Duodenal mucosa (tissue), 2 donors: ENCODE data around the gene FAM181A.

Experiments used
- H3K27ac ChIP-seq: one replicate; pipeline ENCODE4 v1.7.0; 2013; ENCODE audit warnings: low read depth, low read length
- H3K27me3 ChIP-seq, 2 donors: one replicate each; pipeline ENCODE4 v1.7.0; 2013; ENCODE audit warnings: low read length in 2 of 2, control low read depth in 1 of 2; ENCODE audit not compliant: insufficient read depth in 2 of 2, control insufficient read depth in 1 of 2
- H3K36me3 ChIP-seq, 2 donors: one replicate each; pipeline ENCODE4 v1.7.0; 2013; ENCODE audit warnings: low read length in 2 of 2, control low read depth in 1 of 2; ENCODE audit not compliant: insufficient read depth in 2 of 2, control insufficient read depth in 1 of 2
- H3K4me1 ChIP-seq, 2 donors: one replicate each; pipeline ENCODE4 v1.7.0; 2013; ENCODE audit warnings: low read length in 2 of 2, control low read depth in 1 of 2; ENCODE audit not compliant: insufficient read depth in 2 of 2, control insufficient read depth in 1 of 2
- H3K4me3 ChIP-seq, 2 donors: one replicate each; pipeline ENCODE4 v1.7.0; 2013; ENCODE audit warnings: low read length in 2 of 2, low read depth in 1 of 2
- H3K9ac ChIP-seq, 2 donors: one replicate each; pipeline ENCODE4 v1.7.0; 2013; ENCODE audit warnings: low read length in 2 of 2, low read depth in 1 of 2
- H3K9me3 ChIP-seq, 2 donors: one replicate each; pipeline ENCODE4 v1.7.0; 2013; ENCODE audit warnings: low read length in 2 of 2, control low read depth in 1 of 2; ENCODE audit not compliant: control insufficient read depth in 1 of 2

The FAM181A gene

DNA sequence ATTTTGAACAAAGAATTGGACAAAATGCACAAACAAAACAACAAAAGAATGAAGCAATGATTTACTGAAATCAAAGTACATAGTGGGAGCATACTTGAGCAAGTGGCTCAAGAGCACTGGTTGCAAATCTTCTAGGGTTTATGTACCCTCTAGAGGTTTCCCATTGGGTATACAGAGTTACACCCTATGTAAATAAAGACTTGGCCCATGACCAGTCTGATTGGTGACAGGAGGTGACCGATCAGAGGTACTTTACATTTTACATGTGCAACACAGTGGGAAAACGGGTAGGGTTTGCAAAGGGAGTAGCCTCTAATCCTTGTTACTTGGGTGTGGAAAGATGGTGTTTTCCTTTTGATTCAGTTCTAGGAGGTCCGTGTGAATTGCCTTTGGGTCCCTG, 10.6 kb upstream of the FAM181A start:
- Histone ChIP-seq H3K4me1 (no peaks in the 10 kb centered on the region), H3K9me3 (peaks cover 0 to 6% of the 10 kb centered on the region in 2 donors), H3K27ac (no peak overlapping the region), H3K36me3 (no peaks in the 10 kb centered on the region), H3K27me3 (peaks cover 0 to 4% of the 10 kb centered on the region in 2 donors), H3K4me3 (no peak overlapping the region), H3K9ac (no peak overlapping the region)

DNA sequence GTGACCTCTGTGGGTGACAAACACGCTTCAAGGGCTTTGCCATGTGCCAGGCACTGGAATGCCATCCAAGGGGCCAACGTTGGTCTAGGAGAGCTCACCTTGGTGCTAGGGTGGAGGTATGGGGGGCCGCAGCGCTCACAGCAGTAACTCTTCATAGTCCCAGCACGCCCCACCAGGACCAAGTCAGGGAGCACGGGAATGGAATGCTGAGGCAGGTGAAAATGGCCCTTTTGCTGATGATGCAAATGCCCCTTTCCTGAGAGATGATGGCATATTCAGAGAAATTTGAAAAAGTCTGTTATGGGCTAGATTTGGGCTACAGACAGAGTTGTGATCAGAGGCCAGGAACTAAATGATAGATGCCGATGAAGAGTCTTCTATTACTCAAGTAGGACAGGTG, 10.0 kb upstream of the FAM181A start:
- Histone ChIP-seq H3K36me3 (no peaks in the 10 kb centered on the region), H3K9me3 (peaks cover 0 to 6% of the 10 kb centered on the region in 2 donors), H3K9ac (no peak overlapping the region), H3K27me3 (peaks cover 0 to 4% of the 10 kb centered on the region in 2 donors), H3K4me3 (no peak overlapping the region), H3K4me1 (no peaks in the 10 kb centered on the region), H3K27ac (no peak overlapping the region)

GRCh38 chr14:93921001-93921806, 5.9 kb upstream of the FAM181A start:
- no peaks in the 10 kb centered on the region for H3K4me1 ChIP-seq

DNA sequence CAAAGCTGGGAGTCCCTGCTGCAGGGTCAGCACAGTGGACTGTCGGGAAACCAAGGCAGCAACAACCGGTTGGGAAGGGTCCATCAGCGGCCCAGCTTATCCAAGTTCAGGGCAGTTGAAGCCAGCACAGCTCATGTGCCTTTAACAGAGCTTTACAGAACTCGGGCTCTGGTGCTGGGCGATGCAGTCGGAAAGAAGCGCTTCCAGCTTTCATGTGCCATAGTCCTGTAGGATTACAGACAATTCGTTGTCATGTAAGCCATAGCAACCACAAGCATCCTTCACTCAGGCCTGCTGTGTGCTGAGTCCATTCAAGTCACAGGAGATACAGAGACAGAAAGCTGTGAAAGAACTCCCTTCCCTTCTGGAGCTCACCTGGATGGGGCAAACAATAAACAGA, 3.5 kb upstream of the FAM181A start:
- Histone ChIP-seq H3K9ac (no peak overlapping the region), H3K27me3 (no peaks in the 10 kb centered on the region), H3K36me3 (no peaks in the 10 kb centered on the region), H3K27ac (no peak overlapping the region), H3K4me1 (no peaks in the 10 kb centered on the region), H3K4me3 (no peak overlapping the region), H3K9me3 (no peaks in the 10 kb centered on the region)

More at GRCh38 chr14:93921001-93921806, 5.9 kb upstream of the FAM181A start:
- Histone ChIP-seq H3K36me3 (no peaks in the 10 kb centered on the region), H3K27me3 (peaks cover 0 to 4% of the 10 kb centered on the region in 2 donors), H3K27ac (no peak overlapping the region), H3K9ac (no peak overlapping the region), H3K9me3 (no peaks in the 10 kb centered on the region), H3K4me3 (no peak overlapping the region)

DNA sequence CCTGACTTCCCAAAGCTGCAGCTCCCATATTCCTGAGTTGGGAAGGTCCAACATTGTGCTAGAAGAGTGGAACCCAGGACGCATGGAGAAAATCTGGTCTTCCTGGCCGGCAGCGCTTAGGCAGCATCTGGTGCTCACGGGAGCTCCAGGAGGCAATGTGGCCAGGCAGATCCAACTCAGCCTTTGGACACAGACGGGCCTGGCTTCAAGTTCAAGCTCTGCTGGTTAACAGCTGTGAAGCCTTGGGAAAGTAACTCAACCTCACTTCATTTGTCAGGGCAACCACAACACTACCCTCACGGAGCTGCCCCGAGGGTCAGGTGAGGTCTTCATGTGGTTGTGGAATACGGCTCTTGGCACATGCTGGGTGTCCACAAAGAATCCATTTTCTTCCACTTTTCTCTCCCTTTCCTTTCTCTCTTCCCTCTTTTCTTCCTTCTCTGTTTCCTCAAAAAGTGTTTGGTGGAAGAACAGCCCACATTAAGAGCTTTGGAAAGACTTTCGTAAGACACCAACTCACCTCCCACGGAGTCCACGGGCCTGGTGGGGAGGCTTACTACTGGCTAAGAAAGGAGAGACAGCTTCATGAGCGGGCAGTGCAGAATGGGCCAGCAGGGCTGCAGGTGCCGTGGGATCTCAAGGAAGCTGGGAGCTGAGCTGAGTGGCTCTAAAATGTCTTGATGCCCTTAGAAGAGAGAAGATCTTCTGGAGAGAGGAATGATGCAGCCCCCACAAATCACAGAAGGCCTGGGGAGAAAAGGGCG, 2.4 kb upstream of the FAM181A start:
- no peak overlapping the region for H3K4me3 ChIP-seq
- H3K27me3 ChIP-seq: no peaks in the 10 kb centered on the region
- no peaks in the 10 kb centered on the region for H3K9me3 ChIP-seq
- H3K4me1 ChIP-seq: no peaks in the 10 kb centered on the region
- no peaks in the 10 kb centered on the region for H3K36me3 ChIP-seq
- H3K27ac ChIP-seq: no peak overlapping the region
- H3K9ac ChIP-seq: no peak overlapping the region

DNA sequence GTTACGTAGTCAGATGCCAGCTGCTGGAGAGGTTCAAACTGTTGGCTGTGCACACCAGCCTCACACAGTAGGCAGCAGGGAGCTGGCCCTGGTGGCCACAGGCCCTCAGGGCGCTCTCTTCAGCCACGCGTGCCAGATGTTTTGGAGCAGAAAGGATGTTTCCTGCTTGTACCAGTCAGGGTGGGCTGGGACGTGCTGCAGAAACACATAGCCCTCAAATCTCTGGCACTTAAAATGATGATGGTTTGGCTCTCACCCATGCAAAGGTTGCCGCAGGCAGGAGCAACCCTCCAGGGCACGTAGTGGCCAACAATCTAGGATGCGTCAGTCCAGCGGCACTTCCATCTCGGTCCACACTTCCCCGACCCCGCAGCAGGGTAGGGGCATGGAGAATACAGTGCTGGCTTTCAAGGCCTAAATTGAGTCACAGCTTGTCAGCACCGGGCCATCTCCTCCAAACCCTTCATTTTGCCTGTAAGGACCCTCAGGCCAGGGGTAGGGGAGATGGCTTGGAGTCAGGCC, 1.7 kb upstream of the FAM181A start:
- no peak overlapping the region for H3K27ac ChIP-seq
- no peaks in the 10 kb centered on the region for H3K9me3 ChIP-seq
- no peak overlapping the region for H3K9ac ChIP-seq
- no peaks in the 10 kb centered on the region for H3K36me3 ChIP-seq
- no peaks in the 10 kb centered on the region for H3K4me1 ChIP-seq
- H3K4me3 ChIP-seq: no peak overlapping the region
- H3K27me3 ChIP-seq: no peaks in the 10 kb centered on the region

- Histone ChIP-seq H3K27ac (no peak overlapping the region), H3K4me1 (no peaks in the 10 kb centered on the region), H3K27me3 (no peaks in the 10 kb centered on the region), H3K4me3 (no peak overlapping the region), H3K9ac (no peak overlapping the region), H3K36me3 (peaks cover 0 to 4% of the 10 kb centered on the region in 2 donors), H3K9me3 (no peaks in the 10 kb centered on the region)
Measured at GRCh38 chr14:93926245-93926872, 785 bp upstream of the FAM181A start.

GRCh38 chr14:93927800-93928145, 629 bp downstream of the FAM181A start:
- no peak overlapping the region for H3K9ac ChIP-seq

GRCh38 chr14:93928184-93929047, 1.3 kb downstream of the FAM181A start:
- no peaks in the 10 kb centered on the region for H3K27me3 ChIP-seq
- no peak overlapping the region for H3K27ac ChIP-seq
- no peak overlapping the region for H3K4me3 ChIP-seq
- no peak overlapping the region for H3K9ac ChIP-seq
- H3K36me3 ChIP-seq: peaks cover 0 to 6% of the 10 kb centered on the region in 2 donors
- H3K4me1 ChIP-seq: no peaks in the 10 kb centered on the region
- no peaks in the 10 kb centered on the region for H3K9me3 ChIP-seq

More at GRCh38 chr14:93927800-93928145, 629 bp downstream of the FAM181A start:
- H3K27me3 ChIP-seq: no peaks in the 10 kb centered on the region
- H3K36me3 ChIP-seq: peaks cover 0 to 4% of the 10 kb centered on the region in 2 donors
- no peak overlapping the region for H3K27ac ChIP-seq
- no peak overlapping the region for H3K4me3 ChIP-seq
- no peaks in the 10 kb centered on the region for H3K9me3 ChIP-seq
- no peaks in the 10 kb centered on the region for H3K4me1 ChIP-seq
